HFFc6 (cell line): ENCODE measurements around the gene SPEM1. TPM values are rescaled to one million over a fixed set of nuclear protein-coding genes. Genes with fewer than 3 reads are reported as not detected.

Source experiments
- total RNA-seq, 6 experiments: library from RNA; stranded (reverse); fragmentation: NEBNext Ultra II Directional; extraction: Animal tissue kit (Norgen Biotek cat#: 25700); gene quantifications; 2 replicates in 1 of 6; 3 replicates in 5 of 6; pipeline ENCODE4 v1.2.3, GENCODE V29; 2021

Gene SPEM1
- total RNA-seq, 6 experiments from 2014 or later, result not detected

Other genes starting within 250 kb of the SPEM1 start
- gene ASGR1, start 241.0 kb upstream of the SPEM1 start, total RNA-seq, result 1 to 10 TPM in 2 of 6 experiments, under 1 TPM in 4; 0.71 to 1.4 (median 0.83) TPM
- gene DLG4, start 200.5 kb upstream of the SPEM1 start, total RNA-seq, result 10 to 100 TPM; 27.8 to 34.3 (median 28.1) TPM
- 100 to 1,000 TPM; 378 to 463 (median 405) TPM for gene ACADVL, start 200.4 kb upstream of the SPEM1 start, total RNA-seq
- gene DVL2, start 185.8 kb upstream of the SPEM1 start, total RNA-seq, result 10 to 100 TPM; 24.9 to 29.1 (median 27.0) TPM
- gene PHF23, start 180.9 kb upstream of the SPEM1 start, total RNA-seq, result 10 to 100 TPM; 57.0 to 75.0 (median 68.2) TPM
- gene GABARAP, start 177.9 kb upstream of the SPEM1 start, total RNA-seq, result 100 to 1,000 TPM; 399 to 470 (median 426) TPM
- gene CTDNEP1, start 168.6 kb upstream of the SPEM1 start, total RNA-seq, result 100 to 1,000 TPM; 127 to 168 (median 146) TPM
- gene ELP5, start 168.1 kb upstream of the SPEM1 start, total RNA-seq, result 10 to 100 TPM; 28.7 to 36.1 (median 34.0) TPM
- gene CLDN7, start 157.8 kb upstream of the SPEM1 start, total RNA-seq, result 1 to 10 TPM in 4 of 6 experiments, under 1 TPM in 2; 0.43 to 3.0 (median 1.7) TPM
- gene SLC2A4, start 138.6 kb upstream of the SPEM1 start, total RNA-seq, result under 1 TPM in 5 of 6 experiments, not detected in 1; 0.07 to 0.09 (median 0.09) TPM
- gene YBX2, start 125.7 kb upstream of the SPEM1 start, total RNA-seq, result not detected
- gene EIF5A, start 112.7 kb upstream of the SPEM1 start, total RNA-seq, result 1,000 to 10,000 TPM; 1,011 to 1,116 (median 1,072) TPM
- gene GPS2, start 105.0 kb upstream of the SPEM1 start, total RNA-seq, result 10 to 100 TPM; 34.7 to 45.2 (median 40.7) TPM
- 10 to 100 TPM; 18.7 to 24.6 (median 20.4) TPM for gene NEURL4, start 91.0 kb upstream of the SPEM1 start, total RNA-seq
- gene ACAP1, start 83.8 kb upstream of the SPEM1 start, total RNA-seq, result 1 to 10 TPM; 3.2 to 6.4 (median 4.9) TPM
- 10 to 100 TPM; 11.2 to 14.5 (median 12.6) TPM for gene KCTD11, start 68.2 kb upstream of the SPEM1 start, total RNA-seq
- gene TMEM95, start 65.2 kb upstream of the SPEM1 start, total RNA-seq, result not detected
- under 1 TPM; 0.20 to 0.41 (median 0.26) TPM for gene TNK1, start 39.2 kb upstream of the SPEM1 start, total RNA-seq
- 100 to 1,000 TPM in 1 of 6 experiments, 10 to 100 TPM in 5; 85.6 to 114 (median 98.5) TPM for gene PLSCR3, start 25.8 kb upstream of the SPEM1 start, total RNA-seq
- gene TMEM256, start 16.2 kb upstream of the SPEM1 start, total RNA-seq, result 10 to 100 TPM; 52.2 to 79.1 (median 72.3) TPM
- 10 to 100 TPM; 41.3 to 57.3 (median 46.2) TPM for gene NLGN2, start 12.5 kb upstream of the SPEM1 start, total RNA-seq
- not detected for gene SPEM2, start 5.3 kb downstream of the SPEM1 start, total RNA-seq
- not detected for gene SPEM3, start 8.5 kb downstream of the SPEM1 start, total RNA-seq
- gene TMEM102, start 15.1 kb downstream of the SPEM1 start, total RNA-seq, result 1 to 10 TPM; 2.2 to 2.9 (median 2.8) TPM
- gene FGF11, start 19.2 kb downstream of the SPEM1 start, total RNA-seq, result under 1 TPM in 3 of 6 experiments, not detected in 3; 0.10 to 0.31 (median 0.24) TPM
- gene CHRNB1, start 24.7 kb downstream of the SPEM1 start, total RNA-seq, result 1 to 10 TPM; 2.0 to 2.8 (median 2.4) TPM
- gene ZBTB4, start 59.3 kb downstream of the SPEM1 start, total RNA-seq, result 10 to 100 TPM; 62.7 to 75.9 (median 68.6) TPM
- gene SLC35G6, start 61.1 kb downstream of the SPEM1 start, total RNA-seq, result not detected
- gene POLR2A, start 64.0 kb downstream of the SPEM1 start, total RNA-seq, result 100 to 1,000 TPM; 111 to 127 (median 118) TPM
- 10 to 100 TPM; 22.0 to 28.3 (median 25.4) TPM for gene TNFSF12, start 128.7 kb downstream of the SPEM1 start, total RNA-seq
- 1 to 10 TPM; 1.2 to 2.8 (median 1.5) TPM for gene TNFSF13, start 138.4 kb downstream of the SPEM1 start, total RNA-seq
- gene SENP3, start 141.6 kb downstream of the SPEM1 start, total RNA-seq, result 10 to 100 TPM; 53.9 to 70.3 (median 60.3) TPM
- 10 to 100 TPM; 46.6 to 71.7 (median 68.5) TPM for gene CD68, start 159.3 kb downstream of the SPEM1 start, total RNA-seq
- 10 to 100 TPM; 59.2 to 91.2 (median 68.6) TPM for gene MPDU1, start 163.5 kb downstream of the SPEM1 start, total RNA-seq
- gene SOX15, start 169.8 kb downstream of the SPEM1 start, total RNA-seq, result 1 to 10 TPM in 1 of 6 experiments, under 1 TPM in 5; 0.62 to 1.0 (median 0.81) TPM
- gene FXR2, start 194.6 kb downstream of the SPEM1 start, total RNA-seq, result 10 to 100 TPM; 49.3 to 62.3 (median 51.5) TPM
- gene SAT2, start 207.5 kb downstream of the SPEM1 start, total RNA-seq, result 10 to 100 TPM; 39.2 to 55.0 (median 43.5) TPM
- 1 to 10 TPM in 1 of 6 experiments, under 1 TPM in 5; 0.36 to 1.2 (median 0.79) TPM for gene SHBG, start 209.8 kb downstream of the SPEM1 start, total RNA-seq
- gene ATP1B2, start 230.6 kb downstream of the SPEM1 start, total RNA-seq, result not detected